ENCODE measurements around the gene SLC9A9.
"Not testable (repeated sequence)": the region's sequence is repeated elsewhere in the genome, so short reads cannot be mapped to it uniquely, and the experiment has no call there.

GRCh38 chr3:143517131-143517530 is 331.1 kb downstream of the SLC9A9 start:
- TF ChIP-seq EZH2phosphoT487, CTCF (IDR thresholded peaks at IDR 0.05): not testable (repeated sequence)

Measured in neural progenitor cell (in vitro differentiated cells).